Glutamatergic neuron (in vitro differentiated cells): Measurements from ENCODE around the gene MRFAP1. TPM values are rescaled to one million over a fixed set of nuclear protein-coding genes. Genes with fewer than 3 reads are reported as not detected.
"Not testable (repeated sequence)": the region's sequence is repeated elsewhere in the genome, so short reads cannot be mapped to it uniquely, and the experiment has no call there.

ENCODE experiments used
- DNase-seq: peaks from one replicate; pipeline ENCODE4 v3.0.0; 2022
- H3K27ac Mint-ChIP-seq: one replicate; pipeline ENCODE4 v1.8.0; 2020; ENCODE audit warnings: mild to moderate bottlenecking, mixed read lengths, inconsistent platforms; ENCODE audit not compliant: unreplicated experiment
- H3K27me3 Mint-ChIP-seq: one replicate; pipeline ENCODE4 v1.8.0; 2020; ENCODE audit warnings: mild to moderate bottlenecking, moderate library complexity, mixed read lengths, inconsistent platforms; ENCODE audit not compliant: unreplicated experiment
- H3K36me3 Mint-ChIP-seq: one replicate; pipeline ENCODE4 v1.8.0; 2020; ENCODE audit warnings: mild to moderate bottlenecking, mixed read lengths, inconsistent platforms; ENCODE audit not compliant: unreplicated experiment
- H3K4me1 Mint-ChIP-seq: one replicate; pipeline ENCODE4 v1.8.0; 2020; ENCODE audit warnings: mild to moderate bottlenecking, low read depth, mixed read lengths, inconsistent platforms; ENCODE audit not compliant: unreplicated experiment
- H3K4me3 Mint-ChIP-seq: one replicate; pipeline ENCODE4 v1.8.0; 2020; ENCODE audit warnings: mild to moderate bottlenecking, mixed read lengths, inconsistent platforms; ENCODE audit not compliant: unreplicated experiment
- H3K9me3 Mint-ChIP-seq: one replicate; pipeline ENCODE4 v1.8.0; 2020; ENCODE audit warnings: mild to moderate bottlenecking, moderate library complexity, mixed read lengths, inconsistent platforms; ENCODE audit not compliant: unreplicated experiment
- total RNA-seq: library from RNA; stranded (reverse); fragmentation: NEBNext Ultra II Directional; extraction: Animal tissue kit (Norgen Biotek cat#: 25700); gene quantifications from one replicate; pipeline ENCODE4 v1.2.1, GENCODE V29; 2021; ENCODE audit not compliant: unreplicated experiment
- TF ChIP-seq, protein P1 (sequence below): fragments of 200-600 bp; sonication (generic); IDR thresholded peaks from one replicate; pipeline ENCODE4 v1.5.0; 2021; ENCODE audit not compliant: partially characterized antibody, unreplicated experiment

Gene MRFAP1
- total RNA-seq, 1 donor from 2014 or later = 226 TPM

DNA sequence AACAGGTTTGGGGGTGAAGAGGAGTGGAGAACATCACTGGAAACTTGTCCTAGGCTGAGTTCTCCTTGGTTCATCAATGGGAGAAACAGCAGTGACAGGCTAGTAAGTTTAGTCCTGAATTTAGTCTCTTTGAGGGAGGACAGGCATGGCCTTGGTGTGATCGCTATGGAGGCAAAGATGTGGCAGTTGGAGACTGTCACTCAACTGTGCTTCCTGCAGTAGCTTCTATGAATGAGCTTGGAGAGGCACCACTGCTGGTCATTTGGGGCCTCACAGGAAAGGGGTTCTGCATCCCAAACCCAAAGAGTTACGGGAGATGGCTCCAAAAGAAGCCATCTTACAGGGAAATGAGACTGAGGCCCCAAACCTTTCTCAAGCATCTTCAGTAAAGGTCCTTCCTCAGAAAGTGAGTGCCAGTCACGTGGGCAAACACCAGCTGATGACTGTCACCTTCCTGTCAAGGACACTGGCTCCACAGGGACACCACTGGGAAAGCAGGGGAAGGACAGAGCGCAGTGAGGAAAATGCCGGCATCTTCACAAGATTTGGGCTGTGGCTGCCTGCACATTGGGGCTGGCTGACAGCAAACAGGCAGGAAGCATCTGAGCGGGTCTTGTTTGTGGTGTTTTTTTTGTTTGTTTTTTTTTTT lies 7.2 kb downstream of the MRFAP1 start:
- H3K36me3 Mint-ChIP-seq = no peaks in the 10 kb centered on the region
- H3K4me3 Mint-ChIP-seq = no peak overlapping the region
- H3K4me1 Mint-ChIP-seq = peaks cover 9% of the 10 kb centered on the region
- H3K27ac Mint-ChIP-seq = peak overlapping the region; percentile 33
- TF ChIP-seq, protein P1, sequence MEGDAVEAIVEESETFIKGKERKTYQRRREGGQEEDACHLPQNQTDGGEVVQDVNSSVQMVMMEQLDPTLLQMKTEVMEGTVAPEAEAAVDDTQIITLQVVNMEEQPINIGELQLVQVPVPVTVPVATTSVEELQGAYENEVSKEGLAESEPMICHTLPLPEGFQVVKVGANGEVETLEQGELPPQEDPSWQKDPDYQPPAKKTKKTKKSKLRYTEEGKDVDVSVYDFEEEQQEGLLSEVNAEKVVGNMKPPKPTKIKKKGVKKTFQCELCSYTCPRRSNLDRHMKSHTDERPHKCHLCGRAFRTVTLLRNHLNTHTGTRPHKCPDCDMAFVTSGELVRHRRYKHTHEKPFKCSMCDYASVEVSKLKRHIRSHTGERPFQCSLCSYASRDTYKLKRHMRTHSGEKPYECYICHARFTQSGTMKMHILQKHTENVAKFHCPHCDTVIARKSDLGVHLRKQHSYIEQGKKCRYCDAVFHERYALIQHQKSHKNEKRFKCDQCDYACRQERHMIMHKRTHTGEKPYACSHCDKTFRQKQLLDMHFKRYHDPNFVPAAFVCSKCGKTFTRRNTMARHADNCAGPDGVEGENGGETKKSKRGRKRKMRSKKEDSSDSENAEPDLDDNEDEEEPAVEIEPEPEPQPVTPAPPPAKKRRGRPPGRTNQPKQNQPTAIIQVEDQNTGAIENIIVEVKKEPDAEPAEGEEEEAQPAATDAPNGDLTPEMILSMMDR = no peak
- DNase-seq = no peak
- H3K9me3 Mint-ChIP-seq = no peaks in the 10 kb centered on the region
- no peaks in the 10 kb centered on the region for H3K27me3 Mint-ChIP-seq

DNA sequence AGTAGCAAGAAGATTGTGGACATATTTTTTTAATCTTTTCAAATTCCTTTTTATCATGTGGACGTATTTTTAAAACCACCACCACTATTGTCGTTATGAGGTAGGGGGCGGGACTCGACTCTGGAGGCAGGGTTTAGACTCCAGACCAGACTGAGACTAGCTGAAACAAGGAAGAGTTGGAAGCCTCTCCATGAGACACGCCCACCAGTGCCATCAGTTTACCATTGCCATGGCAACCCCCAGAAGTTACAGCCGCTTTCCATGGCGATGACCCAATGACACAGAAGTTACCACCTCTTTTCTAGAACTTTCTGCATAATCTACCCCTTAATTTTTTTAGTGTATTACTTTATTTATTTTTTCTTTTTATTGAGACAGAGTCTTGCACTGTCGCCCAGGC lies 8.7 kb downstream of the MRFAP1 start:
- H3K27ac Mint-ChIP-seq = no peak overlapping the region
- TF ChIP-seq, protein P1 = no peak
- peaks cover 3% of the 10 kb centered on the region for H3K9me3 Mint-ChIP-seq
- no peaks in the 10 kb centered on the region for H3K36me3 Mint-ChIP-seq
- H3K4me1 Mint-ChIP-seq = no peaks in the 10 kb centered on the region
- no peak for DNase-seq
- H3K4me3 Mint-ChIP-seq = no peak overlapping the region
- no peaks in the 10 kb centered on the region for H3K27me3 Mint-ChIP-seq

GRCh38 chr4:6654211-6654610 lies 13.7 kb downstream of the MRFAP1 start:
- not testable (repeated sequence) for H3K27me3 Mint-ChIP-seq, H3K9me3 Mint-ChIP-seq, H3K4me1 Mint-ChIP-seq, H3K36me3 Mint-ChIP-seq, H3K4me3 Mint-ChIP-seq, DNase-seq, H3K27ac Mint-ChIP-seq

DNA sequence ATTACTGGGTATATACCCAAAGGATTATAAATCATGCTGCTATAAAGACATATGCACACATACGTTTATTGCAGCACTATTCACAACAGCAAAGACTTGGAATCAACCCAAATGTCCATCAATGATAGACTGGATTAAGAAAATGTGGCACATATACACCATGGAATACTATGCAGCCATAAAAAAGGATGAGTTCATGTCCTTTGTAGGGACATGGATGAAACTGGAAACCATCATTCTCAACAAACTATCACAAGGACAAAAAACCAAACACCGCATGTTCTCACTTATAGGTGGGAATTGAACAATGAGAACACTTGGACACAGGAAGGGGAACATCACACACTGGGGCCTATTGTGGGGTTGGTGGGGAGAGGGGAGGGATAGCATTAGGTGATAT lies 14.8 kb downstream of the MRFAP1 start:
- H3K4me1 Mint-ChIP-seq, H3K27ac Mint-ChIP-seq, DNase-seq, H3K27me3 Mint-ChIP-seq, H3K36me3 Mint-ChIP-seq, H3K4me3 Mint-ChIP-seq, H3K9me3 Mint-ChIP-seq: not testable (repeated sequence)

DNA sequence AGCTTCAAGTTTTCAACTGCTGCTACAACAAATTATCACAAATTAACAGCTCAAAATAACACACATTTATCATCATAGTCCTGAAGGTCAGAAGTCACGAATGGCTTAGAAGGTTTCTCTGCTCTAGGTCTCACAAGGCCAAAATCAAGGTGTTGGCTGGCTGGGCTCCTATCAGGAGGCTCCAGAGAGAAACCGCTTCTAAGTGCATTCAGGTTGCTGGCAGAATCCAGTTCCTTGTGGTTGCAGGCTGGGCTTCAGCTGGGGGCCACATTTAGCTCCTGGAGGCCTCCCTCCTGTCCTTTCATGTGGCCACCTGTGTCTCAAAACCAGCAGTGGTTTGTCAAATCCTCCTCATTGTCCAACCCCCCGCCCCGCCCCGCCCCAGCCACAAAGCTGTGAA lies 15.4 kb downstream of the MRFAP1 start:
- H3K4me1 Mint-ChIP-seq = no peaks in the 10 kb centered on the region
- H3K9me3 Mint-ChIP-seq = peaks cover 3% of the 10 kb centered on the region
- H3K4me3 Mint-ChIP-seq = no peak overlapping the region

More for the DNA sequence above, 15.4 kb downstream of the MRFAP1 start:
- Mint-ChIP-seq H3K36me3 (no peaks in the 10 kb centered on the region), H3K27me3 (peaks cover 3% of the 10 kb centered on the region), H3K27ac (no peak overlapping the region)
- no peak for DNase-seq
- TF ChIP-seq, protein P1 = no peak
